GM21526 (cell line): ENCODE measurements around the gene LRRC25.
"Not testable (repeated sequence)": the region's sequence is repeated elsewhere in the genome, so short reads cannot be mapped to it uniquely, and the experiment has no call there.

ENCODE experiments used
- ATAC-seq: cut with Tn5 transposase; IDR thresholded peaks from one replicate; pipeline ENCODE4 v1.9.1; 2021; ENCODE audit warnings: moderate library complexity; ENCODE audit not compliant: unreplicated experiment, low FRiP score

LRRC25 gene

DNA sequence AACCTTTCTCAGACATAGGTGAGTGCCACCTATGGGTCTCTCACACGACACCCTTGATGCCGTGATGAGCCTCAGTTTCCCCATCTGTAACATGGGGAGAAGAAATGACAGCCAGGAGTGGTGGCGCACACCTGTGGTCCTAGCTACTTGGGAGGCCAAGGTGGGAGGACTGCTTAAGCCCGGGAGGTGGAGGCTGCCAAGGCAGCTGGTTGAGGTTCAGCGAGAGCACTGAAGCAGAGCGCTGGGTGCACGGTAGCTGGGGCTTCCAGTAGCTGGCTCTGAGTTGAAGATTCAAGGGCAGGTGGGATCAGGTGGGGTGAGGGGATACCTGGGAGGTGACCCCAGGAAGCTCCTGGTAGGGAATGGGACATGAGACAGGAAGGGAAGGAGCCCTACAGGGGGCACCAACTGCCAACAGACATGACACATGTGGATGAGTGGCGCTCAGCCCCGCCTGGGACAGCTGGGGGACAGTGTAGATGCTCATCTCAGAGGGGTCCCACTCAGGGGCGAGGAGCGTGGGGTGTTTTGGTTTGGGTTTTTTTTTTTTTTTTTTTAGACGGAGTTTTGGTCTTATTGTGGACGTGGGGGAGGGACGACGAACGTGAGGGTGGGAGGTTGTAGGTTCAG lies 15.3 kb upstream of the LRRC25 start:
- no peak for ATAC-seq

DNA sequence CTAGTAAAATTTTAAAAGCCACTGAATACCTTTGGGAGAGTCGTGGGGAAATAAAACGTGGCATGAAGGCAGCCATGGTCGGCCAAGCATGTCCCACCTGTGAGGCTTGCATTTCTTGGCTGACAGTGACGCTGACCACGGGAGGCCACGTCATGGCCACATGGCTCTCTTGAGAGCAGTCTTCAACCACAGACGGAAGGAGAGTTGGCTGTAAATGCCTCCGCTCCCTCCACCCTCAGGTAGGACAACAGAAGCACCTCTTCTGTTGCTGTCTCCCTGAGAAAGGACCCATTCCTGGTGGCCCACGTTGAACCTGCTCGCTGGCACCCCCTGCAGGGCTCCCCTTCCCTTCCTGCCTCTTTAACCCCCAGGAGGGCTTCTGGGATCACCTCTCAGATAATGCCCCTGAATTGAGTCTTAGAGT lies 10.6 kb upstream of the LRRC25 start:
- ATAC-seq, result no peak

DNA sequence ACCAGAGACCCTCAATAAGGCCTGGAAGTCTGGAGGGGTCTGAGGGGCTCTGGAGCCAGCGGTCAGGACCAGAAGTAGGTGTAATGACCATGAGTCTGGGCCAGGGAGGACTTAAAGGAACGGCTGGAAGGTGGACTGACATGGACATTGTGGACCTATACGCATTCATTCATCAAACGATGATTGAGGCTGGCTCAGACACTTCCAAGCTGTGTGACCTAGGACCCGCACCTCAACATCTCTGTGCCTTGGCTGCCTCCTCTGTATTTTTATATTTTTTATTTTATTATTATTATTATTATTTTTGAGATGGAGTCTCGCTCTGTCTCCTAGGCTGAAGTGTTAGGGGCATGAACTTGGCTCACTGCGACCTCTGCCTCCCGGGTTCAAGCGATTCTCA lies 9.3 kb upstream of the LRRC25 start:
- no peak for ATAC-seq

DNA sequence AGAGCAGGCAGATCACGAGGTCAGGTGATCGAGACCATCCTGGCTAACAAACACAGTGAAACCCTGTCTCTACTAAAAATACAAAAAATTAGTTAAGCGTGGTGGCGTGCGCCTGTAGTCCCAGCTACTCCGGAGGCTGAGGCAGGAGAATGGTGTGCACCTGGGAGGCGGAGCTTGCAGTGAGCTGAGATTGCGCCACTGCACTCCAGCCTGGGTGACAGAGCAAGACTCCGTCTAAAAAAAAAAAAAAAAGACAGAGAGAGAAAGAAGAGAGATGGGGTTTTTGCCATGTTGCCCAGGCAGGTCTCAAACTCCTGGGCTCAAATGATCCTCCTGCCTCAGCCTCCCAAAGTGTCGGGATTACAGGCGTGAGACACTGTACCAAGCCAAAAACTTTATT lies 8.3 kb upstream of the LRRC25 start:
- ATAC-seq, result not testable (repeated sequence)

DNA sequence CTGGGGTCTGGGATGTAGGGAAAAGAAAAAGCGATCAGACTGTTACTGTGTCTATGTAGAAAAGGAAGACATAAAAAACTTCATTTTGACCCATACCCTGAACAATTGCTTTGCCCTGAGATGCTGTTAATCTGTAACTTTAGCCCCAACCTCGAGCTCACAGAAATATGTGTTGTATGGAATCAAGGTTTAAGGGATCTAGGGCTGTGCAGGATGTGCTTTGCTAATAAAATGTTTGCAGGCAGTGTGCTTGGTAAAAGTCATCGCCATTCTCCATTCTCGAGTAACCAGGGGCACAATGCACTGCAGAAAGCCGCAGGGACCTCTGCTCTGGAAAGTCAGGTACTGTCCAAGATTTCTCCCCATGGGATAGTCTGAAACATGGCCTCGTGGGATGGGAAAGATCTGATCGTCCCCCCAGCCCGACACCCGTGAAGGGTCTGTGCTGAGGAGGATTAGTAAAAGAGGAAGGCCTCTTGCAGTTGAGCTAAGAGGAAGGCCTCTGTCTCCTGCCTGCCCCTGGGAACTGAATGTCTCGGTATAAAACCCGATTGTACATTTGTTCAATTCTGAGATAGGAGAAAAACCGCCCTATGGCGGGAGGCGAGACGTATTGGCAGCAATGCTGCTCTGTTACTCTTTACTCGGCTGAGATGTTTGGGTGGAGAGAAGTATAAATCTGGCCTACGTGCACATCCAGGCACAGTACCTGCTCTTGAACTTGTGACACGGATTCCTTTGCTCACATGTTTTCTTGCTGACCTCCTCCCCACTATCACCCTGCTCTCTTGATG lies 5.2 kb upstream of the LRRC25 start:
- ATAC-seq, result not testable (repeated sequence)

DNA sequence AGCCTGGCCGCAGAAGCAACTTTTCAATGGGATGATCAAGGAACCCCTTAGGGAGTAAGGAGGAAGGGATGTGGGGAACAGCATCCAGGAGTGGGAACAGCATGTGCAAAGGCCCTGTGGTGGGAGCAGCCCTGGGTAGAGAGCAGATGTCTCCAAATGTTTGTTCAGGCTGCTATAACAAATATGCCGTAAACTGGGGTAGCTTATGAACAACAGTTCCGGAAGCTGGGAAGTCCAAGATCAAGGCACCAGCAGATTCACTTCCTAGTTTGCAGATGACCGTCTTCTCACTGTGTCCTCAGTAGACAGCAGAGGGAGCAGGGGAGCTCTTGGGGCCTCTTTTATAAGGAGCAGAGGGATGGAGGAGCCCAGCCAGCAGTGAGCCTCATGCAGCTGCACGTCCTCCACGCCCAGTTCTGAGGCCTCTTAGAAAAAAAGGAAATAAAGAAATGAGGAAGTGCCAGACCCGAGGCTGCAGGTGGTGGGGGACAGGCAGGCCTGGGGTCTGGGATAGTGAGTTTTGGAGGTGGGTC lies 4.2 kb upstream of the LRRC25 start:
- ATAC-seq, result no peak

DNA sequence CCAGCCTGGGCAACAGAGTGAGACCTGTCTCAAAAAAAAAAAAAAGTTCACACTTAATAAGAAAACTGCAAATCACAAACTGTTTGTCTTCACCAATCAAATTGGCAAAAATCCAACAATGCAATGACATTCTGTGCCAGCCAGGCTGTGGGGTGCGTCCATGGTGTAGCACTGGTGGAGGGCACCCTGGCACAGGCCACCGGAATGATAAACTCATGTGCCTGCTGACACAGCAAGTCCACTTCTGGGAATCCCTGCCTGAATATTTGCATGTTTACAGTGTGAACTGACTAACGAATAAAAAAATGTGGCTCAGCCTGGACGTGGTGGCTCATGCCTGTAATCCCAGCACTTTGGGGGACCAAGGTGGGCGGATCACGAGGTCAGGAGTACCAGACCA lies 1.6 kb upstream of the LRRC25 start:
- no peak for ATAC-seq

DNA sequence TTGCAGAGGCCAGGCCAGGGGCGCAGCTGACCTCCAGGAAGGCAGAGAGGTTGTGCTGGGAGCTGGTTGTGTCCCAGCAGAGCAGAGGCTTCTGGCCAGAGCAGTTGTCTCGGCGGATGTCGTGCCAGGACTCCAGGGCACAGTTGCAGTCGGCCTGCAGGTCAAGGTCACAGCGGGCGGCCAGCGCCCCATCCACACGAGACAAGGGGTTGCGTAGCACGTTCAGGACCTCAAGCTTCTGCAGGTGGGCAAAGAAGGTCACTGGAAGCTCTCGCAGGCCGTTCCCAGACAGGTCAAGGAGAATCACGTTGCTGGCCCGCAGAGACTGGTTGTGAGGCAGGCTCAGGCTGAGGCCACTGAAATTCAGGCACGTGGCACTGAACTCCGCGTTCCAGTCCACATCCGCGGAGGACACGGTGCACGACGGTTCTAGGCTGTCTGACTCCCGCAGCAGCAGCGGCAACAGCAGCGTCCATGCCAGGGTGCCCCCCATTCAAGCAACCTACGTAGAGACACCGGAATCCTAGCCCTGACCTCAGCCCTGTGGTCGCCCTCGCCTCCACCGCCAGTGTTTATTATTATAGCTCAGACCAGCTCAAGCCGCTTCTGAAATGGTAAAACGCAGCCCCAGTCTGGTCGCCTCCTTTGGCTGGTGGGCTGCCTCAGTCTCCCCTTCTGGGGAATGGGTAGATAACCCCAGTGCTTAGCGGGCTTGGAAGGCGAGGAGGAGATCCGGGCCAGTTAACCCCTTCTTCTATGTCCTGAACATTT lies 766 bp downstream of the LRRC25 start:
- ATAC-seq, result no peak

DNA sequence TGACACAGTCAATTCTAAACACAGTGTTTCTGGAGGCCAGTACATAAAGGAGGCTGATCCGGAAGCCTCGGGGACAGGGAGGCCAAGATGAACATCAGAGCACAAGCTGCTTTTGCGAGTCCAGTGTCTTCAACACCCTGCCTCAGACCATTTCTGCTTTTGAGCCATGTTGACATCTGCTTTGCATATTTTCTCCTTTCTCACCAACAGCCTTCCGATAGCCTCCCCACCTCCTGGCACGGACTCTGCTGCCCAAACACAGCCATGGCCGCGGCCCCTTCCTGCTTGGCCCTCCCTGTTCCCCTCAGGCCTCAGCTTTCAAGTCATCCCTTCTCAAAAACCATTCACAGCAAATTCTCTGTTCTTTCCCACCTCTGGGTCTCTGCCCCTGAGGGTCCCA lies 3.6 kb downstream of the LRRC25 start:
- no peak for ATAC-seq

DNA sequence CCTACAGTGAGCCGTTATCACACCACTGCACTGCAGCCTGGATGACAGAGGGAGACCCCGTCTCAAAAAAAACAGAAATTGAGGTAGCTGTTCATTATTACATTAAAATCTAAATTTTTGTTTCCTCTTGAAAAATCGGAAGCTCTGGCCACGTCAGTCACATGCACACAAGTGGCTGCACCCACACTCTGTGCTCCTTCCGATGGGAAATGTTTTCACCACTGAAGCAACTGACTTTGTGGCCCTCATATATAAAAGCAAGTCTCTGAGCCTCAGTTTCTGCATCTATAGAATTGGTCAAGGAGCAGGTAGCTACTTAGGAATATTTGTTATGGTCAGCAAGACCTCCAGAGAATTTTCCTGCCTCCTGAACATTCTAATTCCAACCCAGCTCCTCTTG lies 4.5 kb downstream of the LRRC25 start:
- ATAC-seq, result no peak

DNA sequence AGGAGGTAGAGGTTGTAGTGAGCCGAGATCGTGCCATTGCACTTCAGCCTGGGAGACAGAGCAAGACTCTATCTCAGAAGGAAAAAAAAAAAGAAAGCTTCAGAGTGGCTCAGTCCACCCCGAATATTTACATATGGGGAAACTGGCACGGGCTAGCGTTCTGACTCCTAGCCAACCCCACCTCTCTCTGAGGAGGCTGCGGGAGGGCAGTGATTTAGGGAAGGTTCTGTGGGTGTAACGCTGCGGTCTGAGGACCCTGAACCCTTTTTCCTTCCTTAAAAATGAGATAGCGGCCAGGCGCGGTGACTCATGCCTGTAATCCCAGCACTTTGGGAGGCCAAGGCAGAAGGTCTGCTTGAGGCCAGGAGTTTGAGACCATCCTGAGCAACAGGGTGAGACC lies 5.0 kb downstream of the LRRC25 start:
- ATAC-seq, result no peak

DNA sequence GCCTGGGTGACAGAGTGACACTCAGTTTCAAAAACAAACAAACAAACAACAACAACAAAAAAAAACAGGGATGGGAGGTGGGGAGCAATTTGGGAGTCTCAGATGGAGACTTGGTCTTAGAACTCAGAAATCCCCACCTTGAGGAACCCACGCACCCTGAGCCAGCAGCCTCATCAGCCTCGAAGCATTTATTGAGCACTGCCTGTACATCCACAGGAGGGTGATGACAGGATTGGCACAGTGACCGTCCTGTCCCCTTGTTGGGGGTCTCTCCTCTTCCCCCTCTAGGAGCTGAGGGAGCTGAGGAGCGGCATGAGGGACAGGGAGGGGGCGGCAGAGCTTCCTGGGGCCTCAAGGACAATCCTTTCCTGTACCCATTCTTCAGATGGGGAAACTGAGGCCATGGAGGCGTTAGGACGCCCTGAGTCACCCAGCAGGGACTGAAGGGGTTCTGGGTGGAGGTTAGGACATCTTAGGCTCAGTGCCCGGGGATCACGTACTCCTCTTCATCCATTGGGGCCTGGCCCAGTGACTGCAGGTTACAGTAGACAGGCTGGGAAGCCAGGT lies 5.8 kb downstream of the LRRC25 start:
- no peak for ATAC-seq

DNA sequence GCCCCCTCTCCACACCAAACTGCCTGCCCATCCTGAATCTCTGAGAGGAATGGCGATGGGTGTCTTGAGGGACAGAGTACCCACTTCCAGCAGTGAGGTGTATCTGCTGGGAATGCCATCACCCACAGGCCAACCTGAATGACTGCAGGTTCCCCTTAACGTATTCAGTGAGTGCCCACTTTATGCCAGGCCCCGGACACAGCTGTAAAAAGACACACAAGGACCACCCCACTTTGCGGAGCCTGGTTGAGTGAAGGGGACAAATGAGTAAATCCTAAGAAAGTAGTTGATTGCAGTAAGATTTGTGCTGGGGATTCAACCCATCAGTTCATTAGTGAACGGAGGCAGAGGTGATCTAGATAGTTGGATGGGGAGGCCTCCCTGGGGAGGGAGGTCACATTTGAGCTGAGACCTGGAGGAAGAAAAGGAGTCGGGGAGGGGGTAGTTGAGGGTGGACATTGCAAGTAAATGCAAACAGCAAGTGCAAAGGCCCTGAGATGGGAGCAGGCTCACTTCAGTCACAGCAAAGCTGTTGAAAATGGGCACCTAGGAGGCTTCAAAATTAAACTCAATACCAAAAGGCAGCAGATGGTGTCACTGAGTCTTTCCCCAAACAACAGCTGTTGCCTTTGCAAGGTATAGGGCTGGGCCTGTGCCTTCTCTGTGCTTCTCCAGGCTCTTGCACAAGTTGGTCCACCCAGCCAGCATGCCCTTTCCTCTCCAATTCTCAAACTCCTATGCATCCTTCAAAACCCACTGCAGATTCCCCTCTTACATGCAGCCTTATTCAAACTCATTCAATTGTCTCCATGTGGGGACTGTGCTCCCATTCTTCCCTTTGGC lies 7.1 kb downstream of the LRRC25 start:
- ATAC-seq, result no peak

DNA sequence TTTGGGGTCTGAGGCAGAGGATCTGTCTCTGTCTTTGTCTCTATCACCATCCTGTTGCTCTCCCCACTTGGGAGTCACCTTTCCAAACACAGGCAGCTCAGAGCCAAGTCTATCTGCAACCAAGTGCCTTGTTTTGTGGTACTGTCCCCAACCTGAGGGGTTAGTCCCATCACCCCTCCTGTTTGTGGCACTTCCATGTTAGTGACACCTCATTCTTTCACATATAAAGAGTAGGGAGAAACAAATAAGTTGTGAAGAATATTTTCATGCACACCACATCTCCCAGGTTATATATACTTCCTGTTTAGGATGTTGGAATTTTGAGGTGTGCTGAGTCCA lies 7.7 kb downstream of the LRRC25 start:
- no peak for ATAC-seq

DNA sequence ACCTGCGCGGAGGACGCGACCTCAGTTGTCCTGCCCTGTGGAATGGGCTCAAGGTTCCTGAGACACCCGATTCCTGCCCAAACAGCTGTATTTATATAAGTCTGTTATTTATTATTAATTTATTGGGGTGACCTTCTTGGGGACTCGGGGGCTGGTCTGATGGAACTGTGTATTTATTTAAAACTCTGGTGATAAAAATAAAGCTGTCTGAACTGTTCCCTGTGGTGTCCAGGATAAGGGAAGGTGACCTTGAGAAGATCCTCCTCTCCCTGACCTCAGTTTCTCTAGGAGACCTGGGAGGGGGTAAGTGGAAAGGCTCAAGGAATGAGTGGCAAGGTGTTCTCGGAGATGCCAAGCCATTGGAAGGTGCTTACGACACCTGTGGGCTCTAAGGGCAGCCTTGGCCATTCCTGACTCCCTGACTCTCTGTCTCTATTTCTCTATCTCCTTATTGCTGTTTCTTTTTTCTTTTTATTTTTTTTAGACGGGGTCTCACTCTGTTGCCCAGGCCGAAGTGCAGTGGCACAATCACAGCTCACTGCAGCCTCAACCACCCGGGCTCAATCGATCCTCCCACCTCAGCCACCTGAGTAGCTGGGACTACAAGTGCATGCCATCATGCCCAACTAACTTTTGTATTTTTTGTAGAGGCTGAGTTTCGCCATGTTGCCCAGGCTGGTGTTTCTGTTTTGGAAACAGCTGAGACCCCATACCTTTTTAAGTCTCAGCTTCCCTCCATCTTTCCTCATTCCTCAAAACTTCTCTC lies 8.3 kb downstream of the LRRC25 start:
- ATAC-seq, result no peak

DNA sequence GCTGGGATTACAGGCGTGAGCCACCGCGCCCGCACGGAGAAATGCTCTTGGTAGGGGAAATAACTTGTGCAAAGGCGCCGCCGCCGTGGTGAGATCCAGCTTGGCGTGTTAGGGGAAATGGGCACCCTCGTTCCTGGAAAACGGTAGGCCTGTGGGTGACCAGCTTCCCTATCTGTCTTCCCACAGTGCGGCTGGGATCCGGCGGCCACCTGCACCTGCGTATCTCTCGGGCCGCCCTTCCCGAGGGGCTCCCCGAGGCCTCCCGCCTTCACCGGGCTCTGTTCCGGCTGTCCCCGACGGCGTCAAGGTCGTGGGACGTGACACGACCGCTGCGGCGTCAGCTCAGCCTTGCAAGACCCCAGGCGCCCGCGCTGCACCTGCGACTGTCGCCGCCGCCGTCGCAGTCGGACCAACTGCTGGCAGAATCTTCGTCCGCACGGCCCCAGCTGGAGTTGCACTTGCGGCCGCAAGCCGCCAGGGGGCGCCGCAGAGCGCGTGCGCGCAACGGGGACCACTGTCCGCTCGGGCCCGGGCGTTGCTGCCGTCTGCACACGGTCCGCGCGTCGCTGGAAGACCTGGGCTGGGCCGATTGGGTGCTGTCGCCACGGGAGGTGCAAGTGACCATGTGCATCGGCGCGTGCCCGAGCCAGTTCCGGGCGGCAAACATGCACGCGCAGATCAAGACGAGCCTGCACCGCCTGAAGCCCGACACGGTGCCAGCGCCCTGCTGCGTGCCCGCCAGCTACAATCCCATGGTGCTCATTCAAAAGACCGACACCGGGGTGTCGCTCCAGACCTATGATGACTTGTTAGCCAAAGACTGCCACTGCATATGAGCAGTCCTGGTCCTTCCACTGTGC lies 9.1 kb downstream of the LRRC25 start:
- ATAC-seq, result peak; percentile 58

DNA sequence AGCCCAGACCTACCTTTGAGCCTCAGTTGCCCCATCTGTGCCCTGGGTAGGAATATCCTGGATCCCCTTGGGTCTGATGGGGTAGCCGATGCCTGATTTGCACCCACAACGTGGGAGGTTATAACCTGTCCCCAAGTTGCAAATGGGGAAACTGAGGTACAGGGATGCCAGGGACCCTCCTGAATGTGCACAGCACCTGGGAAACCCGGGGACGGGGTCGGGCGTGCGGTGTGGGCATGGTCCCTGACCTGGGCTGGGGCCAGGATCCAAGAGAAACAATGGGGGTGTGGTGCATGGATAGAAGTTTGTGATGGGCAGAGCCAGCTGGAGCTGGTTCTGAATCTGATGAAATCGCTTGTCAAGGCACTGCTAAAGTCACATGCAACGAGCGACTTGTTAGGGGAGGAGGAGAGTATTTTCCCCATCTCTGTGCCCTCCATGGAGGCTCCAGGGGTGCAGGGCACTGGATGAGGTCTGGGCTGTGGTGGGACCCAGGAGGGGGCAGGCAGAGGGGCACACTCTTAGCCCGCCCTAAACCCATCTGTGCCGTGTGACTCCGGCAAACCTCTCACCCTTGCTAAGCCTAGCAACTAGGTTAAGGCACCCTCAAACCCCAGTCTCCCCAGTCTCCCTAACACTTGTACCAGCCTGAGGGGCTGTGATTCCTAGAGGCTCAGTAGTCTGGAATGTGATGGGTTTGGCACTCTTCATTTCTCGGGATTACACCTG lies 10.7 kb downstream of the LRRC25 start:
- ATAC-seq, result no peak
